HEK293T (cell line): ENCODE results near the gene SCARB1.

ENCODE experiments used
- CTCF ChIA-PET: fragments of 350-600 bp; formaldehyde crosslinking; extraction: SDS; loops from one replicate; lab custom pipeline; 2021; ENCODE audit warnings: antibody characterized with exemption, inconsistent platforms; lab: Yijun Ruan, JAX
- POLR2A ChIA-PET: fragments of 350-600 bp; formaldehyde crosslinking; extraction: SDS; loops from one replicate; lab custom pipeline; 2020; ENCODE audit warnings: antibody characterized with exemption, inconsistent platforms; lab: Yijun Ruan, JAX
- DNase-seq: peaks from one replicate; pipeline ENCODE4 v3.0.0; 2012; ENCODE audit warnings: mixed read lengths; ENCODE audit errors: extremely low spot score
- ARNT ChIP-seq: fragments of 450-650 bp; IDR thresholded peaks from 2 replicates; pipeline ENCODE4 v1.6.1; 2017; ENCODE audit warnings: mild to moderate bottlenecking
- BHLHE40 ChIP-seq: fragments of 450-650 bp; IDR thresholded peaks from 2 replicates; pipeline ENCODE4 v1.6.1; 2016; ENCODE audit warnings: mild to moderate bottlenecking, moderate library complexity, borderline replicate concordance
- CTBP1 ChIP-seq: fragments of 450-650 bp; IDR thresholded peaks from 2 replicates; pipeline ENCODE4 v1.6.1; 2016; ENCODE audit warnings: borderline replicate concordance
- ELF4 ChIP-seq: fragments of 450-650 bp; IDR thresholded peaks from 2 replicates; pipeline ENCODE4 v1.6.1; 2017; ENCODE audit warnings: antibody characterized with exemption
- FOXA1 ChIP-seq: fragments of 450-650 bp; IDR thresholded peaks from 2 replicates; pipeline ENCODE4 v1.6.1; 2016; ENCODE audit warnings: mild to moderate bottlenecking
- FOXK2 ChIP-seq: fragments of 450-650 bp; IDR thresholded peaks from 2 replicates; pipeline ENCODE4 v1.6.1; 2016; ENCODE audit warnings: mild to moderate bottlenecking
- FOXM1 ChIP-seq: fragments of 450-650 bp; IDR thresholded peaks from 2 replicates; pipeline ENCODE4 v1.6.1; 2017; ENCODE audit warnings: mild to moderate bottlenecking, borderline replicate concordance
- HDGF ChIP-seq: fragments of 450-650 bp; IDR thresholded peaks from 2 replicates; pipeline ENCODE4 v1.6.1; 2017; ENCODE audit warnings: antibody characterized with exemption, borderline replicate concordance
- L3MBTL2 ChIP-seq: fragments of 450-650 bp; conservative IDR thresholded peaks from 2 replicates; pipeline ENCODE4 v1.6.1; 2016; ENCODE audit warnings: mild to moderate bottlenecking
- LEF1 ChIP-seq: fragments of 450-650 bp; IDR thresholded peaks from 2 replicates; pipeline ENCODE4 v1.6.1; 2017; ENCODE audit warnings: mild to moderate bottlenecking, borderline replicate concordance
- NFRKB ChIP-seq: fragments of 450-650 bp; IDR thresholded peaks from 2 replicates; pipeline ENCODE4 v1.6.1; 2016; ENCODE audit warnings: mild to moderate bottlenecking, moderate library complexity
- PKNOX1 ChIP-seq: fragments of 450-650 bp; IDR thresholded peaks from 2 replicates; pipeline ENCODE4 v1.6.1; 2016
- SP1 ChIP-seq: fragments of 450-650 bp; IDR thresholded peaks from 2 replicates; pipeline ENCODE4 v1.6.1; 2017
- SUZ12 ChIP-seq: fragments of 450-650 bp; IDR thresholded peaks from 2 replicates; pipeline ENCODE4 v1.6.1; 2016; ENCODE audit warnings: mild to moderate bottlenecking
- TARDBP ChIP-seq: fragments of 450-650 bp; IDR thresholded peaks from 2 replicates; pipeline ENCODE4 v1.6.1; 2016
- ZNF384 ChIP-seq: fragments of 450-650 bp; IDR thresholded peaks from 2 replicates; pipeline ENCODE4 v1.6.1; 2016

The SCARB1 gene

GRCh38 chr12:124797321-124797720 is 66.3 kb downstream of the SCARB1 start:
- POLR2A ChIA-PET: interaction anchor here (0.6 kb wide), 1 partner anchor 62 kb away, joined by 3 read pairs; no protein-coding TSS in a partner anchor
- CTCF ChIA-PET: interaction anchor here (0.6 kb wide), 1 partner anchor 136 kb away, joined by 3 read pairs; no protein-coding TSS in a partner anchor
- no peak for DNase-seq
- TF ChIP-seq HDGF: no peak
- TF ChIP-seq CTBP1: no peak
- no peak for TF ChIP-seq BHLHE40
- TF ChIP-seq ZNF384: no peak
- TF ChIP-seq FOXK2: no peak

- TF ChIP-seq FOXA1 (no peak), L3MBTL2 (no peak), HDGF (no peak), ARNT (no peak), ELF4 (no peak), SUZ12 (no peak), FOXK2 (no peak), NFRKB (no peak), SP1 (no peak), FOXM1 (no peak)
- ChIA-PET POLR2A (interaction anchor here (0.6 kb wide), 1 partner anchor 63 kb away, joined by 3 read pairs; no protein-coding TSS in a partner anchor), CTCF (no interaction called here)
- DNase-seq: no peak
Measured at GRCh38 chr12:124796303-124796960, 67.2 kb downstream of the SCARB1 start.

- no peak for TF ChIP-seq SP1
- TF ChIP-seq TARDBP: no peak
- no peak for DNase-seq
- ChIA-PET POLR2A (no interaction called here), CTCF (interaction anchor here (1.3 kb wide), 1 partner anchor 9 kb away, joined by 3 read pairs; no protein-coding TSS in a partner anchor)
Measured at GRCh38 chr12:124795081-124795948, 68.3 kb downstream of the SCARB1 start.

- CTCF ChIA-PET: no interaction called here
Measured at GRCh38 chr12:124792961-124793441, 70.7 kb downstream of the SCARB1 start.

GRCh38 chr12:124792156-124792555 is 71.5 kb downstream of the SCARB1 start:
- TF ChIP-seq FOXK2: no peak
- TF ChIP-seq PKNOX1: no peak
- no peak for TF ChIP-seq HDGF
- no peak for TF ChIP-seq SP1
- TF ChIP-seq ZNF384: no peak
- ChIA-PET CTCF (interaction anchor here (0.6 to 0.7 kb wide), 2 partner anchors 115 to 1374 kb away, joined by 3 to 4 read pairs; no protein-coding TSS in a partner anchor), POLR2A (no interaction called here)
- DNase-seq: no peak

More at GRCh38 chr12:124792961-124793441, 70.7 kb downstream of the SCARB1 start:
- POLR2A ChIA-PET: no interaction called here
- no peak for DNase-seq
- TF ChIP-seq LEF1: no peak
- TF ChIP-seq NFRKB: no peak
- TF ChIP-seq FOXM1: no peak
- no peak for TF ChIP-seq BHLHE40
- TF ChIP-seq HDGF: no peak
- TF ChIP-seq FOXA1: no peak
- TF ChIP-seq SP1: no peak
- TF ChIP-seq L3MBTL2: no peak
- TF ChIP-seq CTBP1: no peak
- TF ChIP-seq TARDBP: no peak

GRCh38 chr12:124790650-124791400 is 72.8 kb downstream of the SCARB1 start:
- ChIA-PET POLR2A (no interaction called here), CTCF (no interaction called here)
- TF ChIP-seq SUZ12 (no peak), ZNF384 (no peak), L3MBTL2 (no peak), LEF1 (no peak), CTBP1 (no peak)
- DNase-seq: no peak

GRCh38 chr12:124788936-124789555 is 74.6 kb downstream of the SCARB1 start:
- DNase-seq: no peak
- ChIA-PET CTCF (no interaction called here), POLR2A (no interaction called here)
- no peak for TF ChIP-seq HDGF
- no peak for TF ChIP-seq ZNF384
- no peak for TF ChIP-seq PKNOX1
- no peak for TF ChIP-seq FOXM1
